ENCODE results near the gene CNN3. TPM values are rescaled to one million over a fixed set of nuclear protein-coding genes. Genes with fewer than 3 reads are reported as not detected.

Gene CNN3
- total RNA-seq, 4 donors from 2014 or later, result 334 to 604 (median 452) TPM

Other genes with a start within 250 kb of the CNN3 start
- gene SLC44A3, start 106.8 kb downstream of the CNN3 start, total RNA-seq, result 10 to 100 TPM in 1 of 4 donors, 1 to 10 TPM in 3; 1.3 to 10.3 (median 4.8) TPM
- 1 to 10 TPM in 3 of 4 donors, under 1 TPM in 1; 0.51 to 6.7 (median 1.6) TPM for gene ALG14, start 145.8 kb upstream of the CNN3 start, total RNA-seq
- 10 to 100 TPM in 3 of 4 donors, 1 to 10 TPM in 1; 2.0 to 42.6 (median 13.1) TPM for gene TLCD4, start 190.2 kb upstream of the CNN3 start, total RNA-seq

Measured in uterus (tissue), 4 donors.